ENCODE data around the gene ZNFX1. TPM values are rescaled to one million over a fixed set of nuclear protein-coding genes. Genes with fewer than 3 reads are reported as not detected.

ZNFX1 gene
- total and polyA plus RNA-seq, 9 of the 15 experiments (the other 6 are each of a cell fraction or from before 2014, with no cell fraction given) = 3.8 to 13.8 (median 10.3) TPM

DNA sequence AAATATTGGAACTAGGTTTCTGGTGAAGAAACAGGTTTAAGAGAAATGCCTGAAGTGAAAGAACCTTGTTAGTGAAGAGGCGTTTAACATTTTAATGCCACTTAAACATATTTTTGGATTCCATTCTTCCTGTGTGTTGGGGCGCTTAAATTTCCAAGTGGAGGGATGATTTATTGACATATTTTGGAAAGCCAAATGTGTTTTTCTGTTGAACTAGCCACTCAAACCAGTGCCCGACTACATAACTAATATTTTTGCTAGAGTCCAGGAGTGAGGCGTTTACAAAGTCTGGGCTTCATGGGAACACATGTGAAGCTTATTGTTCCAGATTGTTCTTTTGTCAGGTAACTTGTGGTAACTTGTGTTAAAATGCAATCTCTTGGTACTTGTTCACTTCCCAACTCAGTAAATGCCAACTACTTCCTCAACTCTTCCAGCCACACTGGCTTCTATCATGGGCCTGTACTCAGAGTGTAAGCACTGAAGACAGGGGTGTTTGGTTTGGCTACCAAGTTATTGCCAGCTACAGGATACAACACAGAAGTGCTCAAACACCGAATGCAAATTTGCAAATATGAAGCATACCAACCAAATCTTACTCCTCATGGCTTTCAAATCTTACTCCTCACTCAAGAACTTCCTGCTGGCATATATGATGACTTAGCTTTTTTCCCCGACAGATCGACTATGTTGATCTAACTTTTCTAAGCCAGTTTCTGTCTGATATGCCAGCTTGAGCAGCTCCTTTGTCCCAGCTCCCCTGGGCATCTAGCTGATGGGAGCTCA, 2.0 kb upstream of the ZNFX1 start (continued):
- TF ChIP-seq MIER1 (IDR thresholded peaks at IDR 0.05; ENCODE audit: low read depth) (no peak), CAMTA2 (CRISPR knock-in tag; conservative IDR thresholded peaks at IDR 0.05) (no peak), DIDO1 (tag; IDR thresholded peaks at IDR 0.05; ENCODE audit: low read depth) (no peak), RUNX1 (IDR thresholded peaks at IDR 0.05; ENCODE audit: low read depth) (no peak), ZKSCAN8 (CRISPR knock-in tag; IDR thresholded peaks at IDR 0.05) (no peak), U2AF1 (optimal IDR thresholded peaks at IDR 0.05; ENCODE audit: low read depth, low read length) (peak; percentile 78), ZNF197 (CRISPR knock-in tag; IDR thresholded peaks at IDR 0.05; ENCODE audit: low read depth) (no peak), CREB1 (IDR thresholded peaks at IDR 0.05) (no peak), CREB1 (CRISPR knock-in tag; IDR thresholded peaks at IDR 0.05) (no peak), TEAD1 (CRISPR knock-in tag; IDR thresholded peaks at IDR 0.05) (no peak), ZKSCAN1 (IDR thresholded peaks at IDR 0.05; ENCODE audit: low read depth, low read length) (no peak), MEF2D (tag; conservative IDR thresholded peaks at IDR 0.05; ENCODE audit: low read depth) (no peak), FIP1L1 (IDR thresholded peaks at IDR 0.05; ENCODE audit: low read depth, low read length, poor library complexity, severe bottlenecking) (no peak), POLR2AphosphoS2 (IDR thresholded peaks at IDR 0.05; ENCODE audit: low read length) (0 out of 2 replicates have a peak, but pooled peaks have one; percentile 42), RNF2 (IDR thresholded peaks at IDR 0.05) (no peak), MECOM (CRISPR knock-in tag; IDR thresholded peaks at IDR 0.05) (no peak), RBM22 (IDR thresholded peaks at IDR 0.05; ENCODE audit: low read depth, low read length, poor library complexity, severe bottlenecking) (no peak), SMARCA4 (IDR thresholded peaks at IDR 0.05) (0 out of 2 replicates have a peak, but pooled peaks have one; percentile 33), ELF2 (CRISPR knock-in tag; IDR thresholded peaks at IDR 0.05) (no peak), CBX3 (IDR thresholded peaks at IDR 0.05; ENCODE audit: borderline replicate concordance in 1 of 2, low read length in 2 of 2) (no peak)
- TF ChIP-seq, protein P1, sequence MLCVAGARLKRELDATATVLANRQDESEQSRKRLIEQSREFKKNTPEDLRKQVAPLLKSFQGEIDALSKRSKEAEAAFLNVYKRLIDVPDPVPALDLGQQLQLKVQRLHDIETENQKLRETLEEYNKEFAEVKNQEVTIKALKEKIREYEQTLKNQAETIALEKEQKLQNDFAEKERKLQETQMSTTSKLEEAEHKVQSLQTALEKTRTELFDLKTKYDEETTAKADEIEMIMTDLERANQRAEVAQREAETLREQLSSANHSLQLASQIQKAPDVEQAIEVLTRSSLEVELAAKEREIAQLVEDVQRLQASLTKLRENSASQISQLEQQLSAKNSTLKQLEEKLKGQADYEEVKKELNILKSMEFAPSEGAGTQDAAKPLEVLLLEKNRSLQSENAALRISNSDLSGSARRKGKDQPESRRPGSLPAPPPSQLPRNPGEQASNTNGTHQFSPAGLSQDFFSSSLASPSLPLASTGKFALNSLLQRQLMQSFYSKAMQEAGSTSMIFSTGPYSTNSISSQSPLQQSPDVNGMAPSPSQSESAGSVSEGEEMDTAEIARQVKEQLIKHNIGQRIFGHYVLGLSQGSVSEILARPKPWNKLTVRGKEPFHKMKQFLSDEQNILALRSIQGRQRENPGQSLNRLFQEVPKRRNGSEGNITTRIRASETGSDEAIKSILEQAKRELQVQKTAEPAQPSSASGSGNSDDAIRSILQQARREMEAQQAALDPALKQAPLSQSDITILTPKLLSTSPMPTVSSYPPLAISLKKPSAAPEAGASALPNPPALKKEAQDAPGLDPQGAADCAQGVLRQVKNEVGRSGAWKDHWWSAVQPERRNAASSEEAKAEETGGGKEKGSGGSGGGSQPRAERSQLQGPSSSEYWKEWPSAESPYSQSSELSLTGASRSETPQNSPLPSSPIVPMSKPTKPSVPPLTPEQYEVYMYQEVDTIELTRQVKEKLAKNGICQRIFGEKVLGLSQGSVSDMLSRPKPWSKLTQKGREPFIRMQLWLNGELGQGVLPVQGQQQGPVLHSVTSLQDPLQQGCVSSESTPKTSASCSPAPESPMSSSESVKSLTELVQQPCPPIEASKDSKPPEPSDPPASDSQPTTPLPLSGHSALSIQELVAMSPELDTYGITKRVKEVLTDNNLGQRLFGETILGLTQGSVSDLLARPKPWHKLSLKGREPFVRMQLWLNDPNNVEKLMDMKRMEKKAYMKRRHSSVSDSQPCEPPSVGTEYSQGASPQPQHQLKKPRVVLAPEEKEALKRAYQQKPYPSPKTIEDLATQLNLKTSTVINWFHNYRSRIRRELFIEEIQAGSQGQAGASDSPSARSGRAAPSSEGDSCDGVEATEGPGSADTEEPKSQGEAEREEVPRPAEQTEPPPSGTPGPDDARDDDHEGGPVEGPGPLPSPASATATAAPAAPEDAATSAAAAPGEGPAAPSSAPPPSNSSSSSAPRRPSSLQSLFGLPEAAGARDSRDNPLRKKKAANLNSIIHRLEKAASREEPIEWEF (CRISPR knock-in tag; IDR thresholded peaks at IDR 0.05) = no peak
- TF ChIP-seq, protein P2, sequence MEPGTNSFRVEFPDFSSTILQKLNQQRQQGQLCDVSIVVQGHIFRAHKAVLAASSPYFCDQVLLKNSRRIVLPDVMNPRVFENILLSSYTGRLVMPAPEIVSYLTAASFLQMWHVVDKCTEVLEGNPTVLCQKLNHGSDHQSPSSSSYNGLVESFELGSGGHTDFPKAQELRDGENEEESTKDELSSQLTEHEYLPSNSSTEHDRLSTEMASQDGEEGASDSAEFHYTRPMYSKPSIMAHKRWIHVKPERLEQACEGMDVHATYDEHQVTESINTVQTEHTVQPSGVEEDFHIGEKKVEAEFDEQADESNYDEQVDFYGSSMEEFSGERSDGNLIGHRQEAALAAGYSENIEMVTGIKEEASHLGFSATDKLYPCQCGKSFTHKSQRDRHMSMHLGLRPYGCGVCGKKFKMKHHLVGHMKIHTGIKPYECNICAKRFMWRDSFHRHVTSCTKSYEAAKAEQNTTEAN (CRISPR knock-in tag; IDR thresholded peaks at IDR 0.05) = no peak
